IMR-90 (cell line): ENCODE results near the gene CENPH. TPM values are rescaled to one million over a fixed set of nuclear protein-coding genes. Genes with fewer than 3 reads are reported as not detected.

Experiments used
- ATAC-seq: fragments of 200-7000 bp; cut with Tn5 transposase; 2 replicates; pipeline ENCODE4 v1.9.1; 2020; ENCODE audit warnings: low read depth, mild to moderate bottlenecking, moderate library complexity
- BruUV-seq: library from RNA; stranded (reverse); fragments of 400-500 nt; replicated peaks from 2 replicates; lab custom pipeline; 2021; lab: Mats Ljungman, UMichigan
- CTCF ChIA-PET: fragments of 300-600 bp; formaldehyde crosslinking; extraction: SDS; loops from one replicate; lab custom pipeline; 2021; ENCODE audit warnings: antibody characterized with exemption; lab: Yijun Ruan, JAX
- POLR2A ChIA-PET: fragments of 300-600 bp; sonication (Branson Sonifier 250); formaldehyde crosslinking; loops from one replicate; lab custom pipeline; 2022; ENCODE audit warnings: antibody characterized with exemption; ENCODE audit not compliant: unreplicated experiment; lab: Charles Lee
- DNase-seq: peaks from one replicate; pipeline ENCODE4 v3.0.0; 2013
- H2AFZ ChIP-seq: replicated peaks from 2 replicates; pipeline ENCODE3; 2013; ENCODE audit warnings: low read length, mild to moderate bottlenecking; ENCODE audit not compliant: poor library complexity
- H2AK5ac ChIP-seq: 2 replicates; pipeline ENCODE4 v1.6.1; 2013; ENCODE audit warnings: low read depth, low read length, inconsistent platforms
- H2AK9ac ChIP-seq: replicated peaks from 2 replicates; pipeline ENCODE3; 2013; ENCODE audit warnings: mild to moderate bottlenecking, low read depth, low read length, moderate library complexity; ENCODE audit not compliant: poor library complexity
- H2BK120ac ChIP-seq: 2 replicates; pipeline ENCODE4 v1.6.1; 2013; ENCODE audit warnings: low read depth, low read length, inconsistent platforms
- H2BK15ac ChIP-seq: 3 replicates; pipeline ENCODE4 v1.6.1; 2013; ENCODE audit warnings: low read depth, low read length, inconsistent platforms
- H2BK20ac ChIP-seq: 2 replicates; pipeline ENCODE4 v1.6.1; 2013; ENCODE audit warnings: low read depth, mild to moderate bottlenecking, inconsistent platforms, low read length, moderate library complexity
- H2BK5ac ChIP-seq: 2 replicates; pipeline ENCODE4 v1.6.1; 2013; ENCODE audit warnings: mild to moderate bottlenecking, low read depth, low read length, inconsistent platforms; ENCODE audit not compliant: poor library complexity, severe bottlenecking
- H3K14ac ChIP-seq: replicated peaks from 2 replicates; pipeline ENCODE4 v1.6.1; 2013; ENCODE audit warnings: low read depth, low read length, inconsistent platforms
- H3K18ac ChIP-seq: 2 replicates; pipeline ENCODE4 v1.6.1; 2013; ENCODE audit warnings: low read depth, low read length, control low read depth
- H3K23ac ChIP-seq: 2 replicates; pipeline ENCODE4 v1.6.1; 2013; ENCODE audit warnings: low read depth, low read length, inconsistent platforms
- H3K27ac ChIP-seq: 2 replicates; pipeline ENCODE4 v1.5.1; 2013; ENCODE audit warnings: mild to moderate bottlenecking, control low read depth, low read length; ENCODE audit not compliant: insufficient read depth
- H3K27me3 ChIP-seq: 2 replicates; pipeline ENCODE4 v1.6.1; 2013; ENCODE audit warnings: low read length; ENCODE audit not compliant: control insufficient read depth, insufficient read depth
- H3K36me3 ChIP-seq: 2 replicates; pipeline ENCODE4 v1.6.1; 2013; ENCODE audit warnings: low read length, mixed read lengths; ENCODE audit not compliant: control insufficient read depth, insufficient read depth
- H3K4ac ChIP-seq: 2 replicates; pipeline ENCODE4 v1.6.1; 2013; ENCODE audit warnings: low read depth, low read length, inconsistent platforms
- H3K4me1 ChIP-seq: 2 replicates; pipeline ENCODE4 v1.6.1; 2013; ENCODE audit warnings: low read length, mixed read lengths; ENCODE audit not compliant: control insufficient read depth, insufficient read depth
- H3K4me2 ChIP-seq: 2 replicates; pipeline ENCODE4 v1.6.1; 2013; ENCODE audit warnings: low read depth, mild to moderate bottlenecking, control low read depth, low read length, moderate library complexity
- H3K4me3 ChIP-seq: 2 replicates; pipeline ENCODE4 v1.5.1; 2013; ENCODE audit warnings: low read depth, mild to moderate bottlenecking, control low read depth, low read length, moderate library complexity; ENCODE audit not compliant: insufficient read depth
- H3K56ac ChIP-seq: 2 replicates; pipeline ENCODE4 v1.6.1; 2013; ENCODE audit warnings: low read length, inconsistent platforms; ENCODE audit not compliant: insufficient read depth; ENCODE audit errors: extremely low read depth
- H3K79me1 ChIP-seq, 2 experiments: 2 replicates each; pipeline ENCODE4 v1.6.1; 2013; ENCODE audit warnings: low read length in 2 of 2, inconsistent platforms in 1 of 2, low read depth in 1 of 2
- H3K9ac ChIP-seq: 2 replicates; pipeline ENCODE4 v1.6.1; 2013; ENCODE audit warnings: low read depth, low read length, control low read depth
- H3K9me1 ChIP-seq: 2 replicates; pipeline ENCODE4 v1.6.1; 2013; ENCODE audit warnings: low read length, inconsistent platforms; ENCODE audit not compliant: insufficient read depth
- H3K9me3 ChIP-seq: 2 replicates; pipeline ENCODE4 v1.6.1; 2013; ENCODE audit warnings: low read length; ENCODE audit not compliant: control insufficient read depth, insufficient read depth
- H4K20me1 ChIP-seq: 2 replicates; pipeline ENCODE4 v1.6.1; 2013; ENCODE audit warnings: low read length, inconsistent platforms; ENCODE audit not compliant: insufficient read depth
- H4K5ac ChIP-seq: 2 replicates; pipeline ENCODE4 v1.6.1; 2013; ENCODE audit warnings: mild to moderate bottlenecking, low read depth, low read length, control low read depth
- H4K8ac ChIP-seq, 2 experiments: 2 replicates each; pipeline ENCODE4 v1.6.1; 2013; ENCODE audit warnings: low read depth in 2 of 2, low read length in 2 of 2, control low read depth in 1 of 2, inconsistent platforms in 1 of 2
- H4K91ac ChIP-seq: 2 replicates; pipeline ENCODE4 v1.6.1; 2013; ENCODE audit warnings: low read depth, low read length, inconsistent platforms; ENCODE audit not compliant: insufficient read depth
- BHLHE40 ChIP-seq: fragments of 150-350 bp; IDR thresholded peaks from 2 replicates; pipeline ENCODE4 v1.6.1; 2016; ENCODE audit warnings: mild to moderate bottlenecking, low read depth, low read length
- MAZ ChIP-seq: IDR thresholded peaks from 2 replicates; pipeline ENCODE4 v1.6.1; 2012; ENCODE audit warnings: low read depth, mild to moderate bottlenecking, low read length, improper control_type of control experiment, moderate library complexity, borderline replicate concordance
- MXI1 ChIP-seq: IDR thresholded peaks from 2 replicates; pipeline ENCODE4 v1.6.1; 2012; ENCODE audit warnings: low read depth, mild to moderate bottlenecking, low read length, moderate library complexity, borderline replicate concordance
- POLR2A ChIP-seq: IDR thresholded peaks from 2 replicates; pipeline ENCODE4 v1.6.1; 2012; ENCODE audit warnings: mild to moderate bottlenecking, low read depth, low read length
- RCOR1 ChIP-seq: IDR thresholded peaks from 2 replicates; pipeline ENCODE4 v1.6.1; 2012; ENCODE audit warnings: mild to moderate bottlenecking, low read length, improper control_type of control experiment; ENCODE audit not compliant: insufficient replicate concordance
- SMC3 ChIP-seq: fragments of 150-350 bp; IDR thresholded peaks from 2 replicates; pipeline ENCODE4 v1.6.1; 2016; ENCODE audit warnings: low read depth, mild to moderate bottlenecking, antibody characterized with exemption, low read length, moderate library complexity
- WGBS, 2 experiments: methylation state at CpG; one replicate each; pipeline versions ENCODE4 v1.1.5 to v1.1.7; 2013; ENCODE audit warnings: missing lambda C conversion rate in 2 of 2; ENCODE audit not compliant: insufficient read length in 1 of 2; ENCODE audit errors: extremely low coverage in 2 of 2; 5-methylcytosine and 5-hydroxymethylcytosine counted together
- dilution Hi-C: fragments of 300-500 bp; cut with HindIII; formaldehyde crosslinking; loops from one replicate; pipeline ENCODE4 v1.14.3; 2018; ENCODE audit warnings: low sequenced_read_pairs; ENCODE audit not compliant: unreplicated experiment
- in situ Hi-C: fragments of 300-500 bp; cut with MboI; formaldehyde crosslinking; loops from 3 replicates; pipeline ENCODE4 v1.14.3; 2019; ENCODE audit warnings: low sequenced_read_pairs, inconsistent platforms, mixed read lengths
- intact Hi-C: fragments of 100-400 bp; cut with micrococcal nuclease; formaldehyde crosslinking; loops from 2 replicates; pipeline ENCODE4 v1.10.0; 2022
- polyA plus RNA-seq, 3 experiments: library from polyadenylated mRNA; depleted of rRNA; stranded (reverse); fragments of >200 nt; gene quantifications; 2 replicates each; pipeline ENCODE4 v1.2.3, GENCODE V29; 2012; ENCODE audit warnings: low replicate concordance in 1 of 3
- total RNA-seq: library from RNA; depleted of rRNA; stranded (reverse); fragments of >200 nt; gene quantifications from 2 replicates; pipeline ENCODE4 v1.2.3, GENCODE V29; 2012
- TF ChIP-seq, protein P1 (sequence below): fragments of 150-350 bp; IDR thresholded peaks from 2 replicates; pipeline ENCODE4 v1.6.1; 2017; ENCODE audit warnings: mild to moderate bottlenecking, antibody characterized with exemption, low read length, low read depth

Gene CENPH
- total and polyA plus RNA-seq, 2 of the 4 experiments (the other 2 are of a cell fraction) = 3.8 to 7.8 TPM

DNA sequence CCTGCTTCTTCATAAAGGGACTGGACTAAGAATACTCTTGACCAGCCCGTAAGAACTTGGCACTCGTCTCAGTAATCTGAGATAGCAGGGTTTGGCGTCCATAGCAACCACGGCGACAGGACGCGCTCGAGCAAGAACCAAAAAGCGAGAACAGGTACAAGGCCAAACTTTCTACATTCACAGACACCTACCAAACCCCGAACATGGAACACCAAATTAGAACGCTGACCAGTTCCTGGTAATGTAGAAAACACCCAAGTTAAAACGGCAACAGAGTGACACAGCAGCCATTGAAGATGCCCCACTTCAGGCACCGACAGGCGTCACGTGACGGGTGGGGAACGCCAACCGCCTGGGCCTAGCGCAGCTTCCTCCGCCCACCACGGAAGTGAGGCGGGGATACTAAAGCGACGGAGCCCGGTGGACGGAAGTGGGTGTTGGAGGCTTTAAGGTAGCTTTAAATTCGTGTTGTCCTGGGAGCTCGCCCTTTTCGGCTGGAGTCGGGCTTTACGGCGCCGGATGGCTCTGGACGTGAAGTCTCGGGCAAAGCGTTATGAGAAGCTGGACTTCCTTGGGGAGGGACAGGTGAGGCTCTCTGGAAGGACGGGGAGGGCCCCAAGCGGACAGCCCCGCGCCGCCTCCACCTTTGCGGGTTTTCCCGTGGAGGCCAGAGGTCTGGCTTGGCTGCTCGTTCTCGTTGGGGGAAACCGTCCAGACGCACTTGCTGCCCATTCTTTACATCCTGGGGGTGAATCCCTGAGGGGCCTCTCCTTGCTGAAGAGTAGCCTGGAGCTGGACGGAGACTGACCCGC lies 45.3 kb downstream of the CENPH start, which contains the start of gene CDK7:
TSS of gene CDK7 (plus strand) at position 430 of the 812 bp plus-strand sequence. CDS start at position 520, 90 bp downstream.
- H3K9me1 ChIP-seq = no peaks in the 10 kb centered on the region
- H4K8ac ChIP-seq = peak within 1 kb of the TSS; percentile 72 to 92
- H2AFZ ChIP-seq = peak within 1 kb of the TSS; percentile 96
- H3K27ac ChIP-seq = peak within 1 kb of the TSS; percentile 77
- H3K27me3 ChIP-seq = no peaks in the 10 kb centered on the region
- peak within 1 kb of the TSS; percentile 76 for H2BK5ac ChIP-seq
- dilution Hi-C loops (no loop called here), intact Hi-C loops (loop anchor here (5.0 kb wide), 1 partner anchor 98 kb away; the partner anchor contains the start of gene CCDC125), in situ Hi-C loops (no loop called here)
- peaks cover 15% of the 10 kb centered on the region for H3K36me3 ChIP-seq
- H3K18ac ChIP-seq = peak within 1 kb of the TSS; percentile 31
- peak within 1 kb of the TSS; percentile 49 for H2BK120ac ChIP-seq
- peak within 1 kb of the TSS; percentile 97 for H2AK9ac ChIP-seq
- H2AK5ac ChIP-seq = peak within 1 kb of the TSS; percentile 89
- POLR2A ChIA-PET = no interaction called here
- peak within 1 kb of the TSS; percentile 55; the same call in 2 of the 3 replicates for H2BK15ac ChIP-seq
- CTCF ChIA-PET = no interaction called here
- H3K79me1 ChIP-seq = peaks cover 3 to 24% of the 10 kb centered on the region in 2 experiments; a peak in 3 of 4 replicates
- H3K56ac ChIP-seq = peak within 1 kb of the TSS; percentile 78
- H3K4ac ChIP-seq = peak within 1 kb of the TSS; percentile 93
- H2BK20ac ChIP-seq = peak within 1 kb of the TSS; percentile 23; the same call in 1 of the 2 replicates
- peak within 1 kb of the TSS; percentile 61 for H4K5ac ChIP-seq
- TF ChIP-seq MAZ = peak; percentile 68; the same call in 1 of the 2 replicates
- TF ChIP-seq POLR2A = peak; percentile 77
- TF ChIP-seq MXI1 = peak; percentile 87
- TF ChIP-seq, protein P1, sequence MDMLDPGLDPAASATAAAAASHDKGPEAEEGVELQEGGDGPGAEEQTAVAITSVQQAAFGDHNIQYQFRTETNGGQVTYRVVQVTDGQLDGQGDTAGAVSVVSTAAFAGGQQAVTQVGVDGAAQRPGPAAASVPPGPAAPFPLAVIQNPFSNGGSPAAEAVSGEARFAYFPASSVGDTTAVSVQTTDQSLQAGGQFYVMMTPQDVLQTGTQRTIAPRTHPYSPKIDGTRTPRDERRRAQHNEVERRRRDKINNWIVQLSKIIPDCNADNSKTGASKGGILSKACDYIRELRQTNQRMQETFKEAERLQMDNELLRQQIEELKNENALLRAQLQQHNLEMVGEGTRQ = peak; percentile 99
- TF ChIP-seq SMC3 = no peak
- peak; percentile 88 for TF ChIP-seq BHLHE40
- no peak for TF ChIP-seq RCOR1
- H3K14ac ChIP-seq = peak within 1 kb of the TSS; percentile 95
- H4K20me1 ChIP-seq = no peaks in the 10 kb centered on the region
- peak within 1 kb of the TSS; percentile 75 for H3K9ac ChIP-seq
- H4K91ac ChIP-seq = peak within 1 kb of the TSS; percentile 90
- DNase-seq (peak; percentile 91), ATAC-seq (peak; percentile 91)
- H3K4me3 ChIP-seq = peak within 1 kb of the TSS; percentile 73
- H3K4me2 ChIP-seq = peak within 1 kb of the TSS; percentile 94
- H3K9me3 ChIP-seq = no peaks in the 10 kb centered on the region
- 0% methylated on average over 19 of the region's 49 CpGs; no CpG with 5 or more reads in 1 of the 2 experiments for WGBS, 2 experiments
- no TSS peak for BruUV-seq
- H3K4me1 ChIP-seq = peaks cover 9% of the 10 kb centered on the region
- H3K23ac ChIP-seq = peak within 1 kb of the TSS; percentile 91
